Cardiac fibroblast (primary cell): ENCODE data around the gene C16orf95.

Source experiments
- DNase-seq, 2 donors: peaks; one replicate each; pipeline versions ENCODE4 v3.0.0 to v3.0.0-alpha.2; 2010; ENCODE audit warnings: low read depth in 2 of 2
- H3K4me3 ChIP-seq, 2 donors: replicated peaks in 1 of 2; 1 replicate in 1 of 2; 2 replicates in 1 of 2; pipeline ENCODE4 v1.5.1; 2011; ENCODE audit warnings: low read depth in 2 of 2, low read length in 2 of 2, mild to moderate bottlenecking in 2 of 2, moderate library complexity in 1 of 2
- TF ChIP-seq, protein P1 (sequence below): IDR thresholded peaks from one replicate; pipeline ENCODE4 v1.5.1; 2011; ENCODE audit warnings: low read depth, mild to moderate bottlenecking, low read length, inconsistent platforms

Gene C16orf95

GRCh38 chr16:87297918-87298631 lies 19.1 kb downstream of the C16orf95 start:
- TF ChIP-seq, protein P1, sequence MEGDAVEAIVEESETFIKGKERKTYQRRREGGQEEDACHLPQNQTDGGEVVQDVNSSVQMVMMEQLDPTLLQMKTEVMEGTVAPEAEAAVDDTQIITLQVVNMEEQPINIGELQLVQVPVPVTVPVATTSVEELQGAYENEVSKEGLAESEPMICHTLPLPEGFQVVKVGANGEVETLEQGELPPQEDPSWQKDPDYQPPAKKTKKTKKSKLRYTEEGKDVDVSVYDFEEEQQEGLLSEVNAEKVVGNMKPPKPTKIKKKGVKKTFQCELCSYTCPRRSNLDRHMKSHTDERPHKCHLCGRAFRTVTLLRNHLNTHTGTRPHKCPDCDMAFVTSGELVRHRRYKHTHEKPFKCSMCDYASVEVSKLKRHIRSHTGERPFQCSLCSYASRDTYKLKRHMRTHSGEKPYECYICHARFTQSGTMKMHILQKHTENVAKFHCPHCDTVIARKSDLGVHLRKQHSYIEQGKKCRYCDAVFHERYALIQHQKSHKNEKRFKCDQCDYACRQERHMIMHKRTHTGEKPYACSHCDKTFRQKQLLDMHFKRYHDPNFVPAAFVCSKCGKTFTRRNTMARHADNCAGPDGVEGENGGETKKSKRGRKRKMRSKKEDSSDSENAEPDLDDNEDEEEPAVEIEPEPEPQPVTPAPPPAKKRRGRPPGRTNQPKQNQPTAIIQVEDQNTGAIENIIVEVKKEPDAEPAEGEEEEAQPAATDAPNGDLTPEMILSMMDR = peak; percentile 73
- no peak overlapping the region for H3K4me3 ChIP-seq
- DNase-seq = peak; percentile 26 to 40

- H3K4me3 ChIP-seq = no peak overlapping the region
- TF ChIP-seq, protein P1 = no peak
These were observed 19.8 kb downstream of the C16orf95 start for GRCh38 chr16:87297407-87297806.

GRCh38 chr16:87295661-87296531 lies 21.3 kb downstream of the C16orf95 start:
- H3K4me3 ChIP-seq = no peak overlapping the region
- TF ChIP-seq, protein P1 = no peak
- DNase-seq = no peak

More at GRCh38 chr16:87297407-87297806, 19.8 kb downstream of the C16orf95 start:
- DNase-seq = no peak

DNA sequence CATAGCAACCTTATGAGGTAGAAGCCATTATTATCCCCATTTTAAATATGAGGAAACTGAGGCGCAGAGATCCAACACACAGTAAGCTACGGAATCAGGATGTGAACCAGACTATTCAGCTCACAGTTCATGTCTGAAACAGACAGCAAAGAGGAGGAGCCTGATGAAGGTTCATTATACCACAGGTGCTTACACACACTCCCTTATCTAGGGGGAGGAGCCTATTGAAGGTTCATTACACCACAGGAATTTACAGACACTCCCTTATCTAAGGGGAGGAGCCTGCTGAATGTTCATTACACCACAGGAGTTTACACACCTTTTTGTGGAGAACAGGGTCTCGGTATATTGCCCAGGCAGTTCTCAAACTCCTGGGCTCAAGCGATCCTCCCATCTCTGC lies 21.9 kb downstream of the C16orf95 start:
- TF ChIP-seq, protein P1 = no peak
- peak in 1 of 2 donors; percentile 18 for DNase-seq
- no peak overlapping the region for H3K4me3 ChIP-seq

DNA sequence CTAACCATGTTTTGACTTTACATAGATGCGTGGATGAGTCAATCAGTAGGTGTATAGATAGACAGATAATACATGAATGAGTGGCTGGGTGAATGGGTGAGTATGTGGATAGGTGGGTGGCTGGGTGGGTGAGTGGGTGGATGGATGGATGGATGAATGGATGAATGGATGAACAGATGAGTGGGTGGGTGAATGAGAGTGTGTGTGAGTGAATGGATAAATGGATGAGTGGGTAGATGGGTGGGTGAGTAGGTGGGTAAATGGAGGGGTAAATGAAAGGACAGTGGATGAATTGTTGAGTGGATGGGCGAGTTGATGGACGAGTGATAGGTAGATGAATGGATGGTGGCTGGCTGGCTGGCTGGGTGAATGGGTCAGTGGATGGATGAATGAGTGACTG lies 23.2 kb downstream of the C16orf95 start:
- TF ChIP-seq, protein P1 = no peak
- no peak for DNase-seq

GRCh38 chr16:87291944-87292343 lies 25.2 kb downstream of the C16orf95 start:
- TF ChIP-seq, protein P1 = no peak
- H3K4me3 ChIP-seq = no peak overlapping the region
- no peak for DNase-seq

More for the DNA sequence above, 23.2 kb downstream of the C16orf95 start:
- no peak overlapping the region for H3K4me3 ChIP-seq
